HepG2 (cell line): Measurements from ENCODE around the gene CYB5B. TPM values are rescaled to one million over a fixed set of nuclear protein-coding genes. Genes with fewer than 3 reads are reported as not detected.

Source experiments
- ARID4A ChIP-seq: sonication (generic); formaldehyde crosslinking; IDR thresholded peaks from 2 replicates; pipeline ENCODE4 v1.5.0; 2020; ENCODE audit warnings: mild to moderate bottlenecking, missing genetic modification reagents, borderline replicate concordance
- HOXA5 ChIP-seq: sonication (generic); formaldehyde crosslinking; IDR thresholded peaks from 2 replicates; pipeline ENCODE4 v1.4.0; 2020; ENCODE audit warnings: missing genetic modification reagents
- KLF9 ChIP-seq: IDR thresholded peaks from 2 replicates; pipeline ENCODE4 v1.6.1; 2016; ENCODE audit warnings: low read depth
- LCORL ChIP-seq, 2 experiments: fragments of 450-650 bp in 1 of 2; sonication (generic) in 1 of 2; formaldehyde crosslinking in 1 of 2; IDR thresholded peaks; 2 replicates each; pipeline versions ENCODE4 v1.5.0 to v1.6.1; 2017 to 2020; ENCODE audit warnings: antibody characterized with exemption in 1 of 2, missing genetic modification reagents in 1 of 2
- MED8 ChIP-seq: sonication (generic); formaldehyde crosslinking; IDR thresholded peaks from 2 replicates; pipeline ENCODE4 v1.8.1; 2023; ENCODE audit warnings: mild to moderate bottlenecking, missing genetic modification reagents; ENCODE audit not compliant: insufficient replicate concordance
- PRDM10 ChIP-seq: sonication (generic); formaldehyde crosslinking; IDR thresholded peaks from 2 replicates; pipeline ENCODE4 v1.4.0; 2020; ENCODE audit warnings: low read depth, missing genetic modification reagents
- SMC3 ChIP-seq: IDR thresholded peaks from 2 replicates; pipeline ENCODE4 v1.6.1; 2011; ENCODE audit warnings: low read length, improper control_type of control experiment
- SNAPC2 ChIP-seq: sonication (generic); formaldehyde crosslinking; IDR thresholded peaks from 2 replicates; pipeline ENCODE4 v1.8.1; 2022; ENCODE audit warnings: mild to moderate bottlenecking, missing genetic modification reagents
- ZNF232 ChIP-seq: sonication (generic); formaldehyde crosslinking; IDR thresholded peaks from 2 replicates; pipeline ENCODE4 v1.4.0; 2020; ENCODE audit warnings: missing genetic modification reagents, borderline replicate concordance
- ZNF512 ChIP-seq: sonication (generic); formaldehyde crosslinking; IDR thresholded peaks from 2 replicates; pipeline ENCODE4 v1.4.0; 2020; ENCODE audit warnings: mild to moderate bottlenecking, missing genetic modification reagents
- ZNF574 ChIP-seq: sonication (generic); formaldehyde crosslinking; IDR thresholded peaks from 2 replicates; pipeline ENCODE4 v1.4.0; 2020; ENCODE audit warnings: missing genetic modification reagents
- ZNF577 ChIP-seq: sonication (generic); formaldehyde crosslinking; IDR thresholded peaks from 2 replicates; pipeline ENCODE4 v1.4.0; 2020; ENCODE audit warnings: mild to moderate bottlenecking, low read depth, missing genetic modification reagents, borderline replicate concordance
- ZNF749 ChIP-seq: sonication (generic); formaldehyde crosslinking; IDR thresholded peaks from 2 replicates; pipeline ENCODE4 v1.8.0; 2022; ENCODE audit warnings: mild to moderate bottlenecking, missing genetic modification reagents, moderate library complexity, borderline replicate concordance
- ZNF766 ChIP-seq: sonication (generic); formaldehyde crosslinking; IDR thresholded peaks from 2 replicates; pipeline ENCODE4 v1.5.0; 2020; ENCODE audit warnings: missing genetic modification reagents, borderline replicate concordance
- polyA plus RNA-seq, 8 experiments: library from polyadenylated mRNA; depleted of rRNA in 3 of 8; stranded (reverse) in 7 of 8; unstranded in 1 of 8; fragments of >200 nt; fragmentation: Illumina TruSeq in 4 of 8; extraction: Trizol in 4 of 8; gene quantifications; 2 replicates each; pipeline versions ENCODE4 v1.2.1 to v1.2.3, GENCODE V29; 2011 to 2016; ENCODE audit warnings: low read depth in 4 of 8, missing spikeins in 1 of 8, mixed read lengths in 1 of 8; ENCODE audit not compliant: insufficient read depth in 1 of 8
- total RNA-seq, 5 experiments: library from RNA; depleted of rRNA; stranded (reverse); fragments of >200 nt; fragmentation: Illumina TruSeq; extraction: Trizol; gene quantifications; 2 replicates each; pipeline ENCODE4 v1.2.3, GENCODE V29; 2016; ENCODE audit warnings: low read depth in 1 of 5

Gene CYB5B
- total and polyA plus RNA-seq, 2 of the 13 experiments (the other 11 are each of a cell fraction or from before 2014, with no cell fraction given) = 234 to 432 TPM

GRCh38 chr16:69397821-69398521 lies 26.4 kb upstream of the CYB5B start (continued):
- TF ChIP-seq ARID4A (peak; percentile 31; the same call in 1 of the 2 replicates), ZNF749 (CRISPR knock-in tag) (0 out of 2 replicates have a peak, but pooled peaks have one; percentile 63), LCORL (IDR thresholded peaks at IDR 0.05) (no peak), LCORL (CRISPR knock-in tag; IDR thresholded peaks at IDR 0.05) (no peak), KLF9 (CRISPR knock-in tag) (peak; percentile 51; the same call in 1 of the 2 replicates), ZNF766 (CRISPR knock-in tag) (0 out of 2 replicates have a peak, but pooled peaks have one; percentile 46), SNAPC2 (CRISPR knock-in tag) (no peak), HOXA5 (CRISPR knock-in tag) (peak; percentile 62; the same call in 1 of the 2 replicates), SMC3 (peak; percentile 79), ZNF232 (CRISPR knock-in tag) (no peak), MED8 (CRISPR knock-in tag) (no peak), ZNF577 (CRISPR knock-in tag) (no peak), ZNF512 (peak; percentile 22; the same call in 1 of the 2 replicates), PRDM10 (peak; percentile 39; the same call in 1 of the 2 replicates), ZNF574 (peak; percentile 21)
